ENCODE results near the gene SEC61B. TPM values are rescaled to one million over a fixed set of nuclear protein-coding genes. Genes with fewer than 3 reads are reported as not detected.
A peak's percentile ranks its signal among the peaks of the same experiment; 100 is the strongest.

The SEC61B gene
- total RNA-seq, 1 donor from 2014 or later, result 83.7 TPM

GRCh38 chr9:99270491-99270890 lies 48.4 kb downstream of the SEC61B start:
- H4K20me1 ChIP-seq (ENCODE audit: low read depth), result no peaks in the 10 kb centered on the region
- no peak overlapping the region for H3K4me2 ChIP-seq
- TF ChIP-seq EZH2 (IDR thresholded peaks at IDR 0.05), result no peak
- TF ChIP-seq EZH2phosphoT487 (IDR thresholded peaks at IDR 0.05), result no peak
- no peak for TF ChIP-seq CTCF (IDR thresholded peaks at IDR 0.05)
- no peaks in the 10 kb centered on the region for H3F3A ChIP-seq (ENCODE audit: low read depth)
- no peak overlapping the region for H3K4me3 ChIP-seq
- Mint-ChIP-seq H3K9me3 (no peaks in the 10 kb centered on the region), H3K27ac (no peak overlapping the region), H3K27me3 (ENCODE audit: insufficient read depth, low read depth) (no peaks in the 10 kb centered on the region), H3K36me3 (no peaks in the 10 kb centered on the region), H3K4me3 (no peak overlapping the region), H3K4me1 (no peaks in the 10 kb centered on the region)
- no peaks in the 10 kb centered on the region for H3K36me3 ChIP-seq
- no peaks in the 10 kb centered on the region for H3K9me3 ChIP-seq (ENCODE audit: low read depth)
- DNase-seq (ENCODE audit: low spot score), result no peak
- no peak overlapping the region for H2AFZ ChIP-seq (replicated peaks)
- H3K9ac ChIP-seq, result peak overlapping the region; percentile 27
- H3K79me2 ChIP-seq (ENCODE audit: low read depth), result no peaks in the 10 kb centered on the region
- no peaks in the 10 kb centered on the region for H3K4me1 ChIP-seq
- H3K27ac ChIP-seq, result no peak overlapping the region
- no peaks in the 10 kb centered on the region for H3K27me3 ChIP-seq

DNA sequence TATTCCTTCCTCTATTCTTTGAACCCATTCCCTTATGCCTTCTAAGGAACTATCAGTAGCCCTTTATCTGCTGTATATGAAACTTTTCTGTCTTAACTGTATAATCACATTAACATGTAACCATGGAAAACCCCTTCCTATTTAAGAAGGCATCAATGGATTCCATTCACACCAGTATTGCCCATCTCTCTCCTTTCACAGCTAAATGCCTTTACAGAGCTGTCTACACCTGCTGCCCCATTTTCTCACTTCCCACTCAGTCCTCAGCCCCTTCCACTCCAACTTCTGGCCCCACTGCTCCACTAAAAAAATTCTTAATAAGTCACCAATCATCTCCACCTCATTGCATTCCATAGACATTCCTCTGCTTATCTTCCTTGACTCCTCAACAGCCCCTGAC lies 50.8 kb downstream of the SEC61B start:
- Mint-ChIP-seq H3K27ac (no peak overlapping the region), H3K27me3 (ENCODE audit: insufficient read depth, low read depth) (no peaks in the 10 kb centered on the region), H3K36me3 (no peaks in the 10 kb centered on the region), H3K9me3 (no peaks in the 10 kb centered on the region), H3K4me3 (no peak overlapping the region), H3K4me1 (no peaks in the 10 kb centered on the region)
- H3K4me1 ChIP-seq, result no peaks in the 10 kb centered on the region
- H3K4me2 ChIP-seq, result no peak overlapping the region
- H3K27me3 ChIP-seq, result no peaks in the 10 kb centered on the region
- H3K36me3 ChIP-seq, result no peaks in the 10 kb centered on the region
- TF ChIP-seq EZH2phosphoT487 (IDR thresholded peaks at IDR 0.05), result no peak
- no peak for TF ChIP-seq EZH2 (IDR thresholded peaks at IDR 0.05)
- no peak for TF ChIP-seq CTCF (IDR thresholded peaks at IDR 0.05)
- no peak overlapping the region for H2AFZ ChIP-seq (replicated peaks)
- no peaks in the 10 kb centered on the region for H4K20me1 ChIP-seq (ENCODE audit: low read depth)
- no peaks in the 10 kb centered on the region for H3K79me2 ChIP-seq (ENCODE audit: low read depth)
- DNase-seq (ENCODE audit: low spot score), result no peak
- no peak overlapping the region for H3K4me3 ChIP-seq
- no peaks in the 10 kb centered on the region for H3K9me3 ChIP-seq (ENCODE audit: low read depth)
- H3K27ac ChIP-seq, result no peak overlapping the region
- no peak overlapping the region for H3K9ac ChIP-seq
- no peaks in the 10 kb centered on the region for H3F3A ChIP-seq (ENCODE audit: low read depth)

DNA sequence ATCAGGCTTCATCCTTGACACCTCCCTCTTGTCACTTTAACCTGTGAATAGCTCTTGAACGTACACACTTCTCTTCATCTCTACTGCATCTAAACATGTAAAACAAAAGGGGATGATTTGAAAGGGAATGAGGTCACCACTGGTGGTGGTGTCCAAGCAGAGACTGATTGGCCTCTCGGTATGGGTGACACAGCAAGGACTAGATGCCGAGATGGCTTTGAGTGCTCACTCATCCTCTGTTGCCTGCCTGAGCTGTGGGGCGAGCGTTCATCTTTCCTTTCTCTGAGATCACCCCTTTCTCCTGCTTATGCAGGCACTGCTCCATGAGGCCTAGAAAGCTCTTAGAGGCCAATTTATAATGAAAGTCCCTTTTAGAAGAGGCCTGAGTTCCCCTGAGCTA lies 51.9 kb downstream of the SEC61B start:
- Histone ChIP-seq H3K27ac (no peak overlapping the region), H3K9me3 (ENCODE audit: low read depth) (no peaks in the 10 kb centered on the region), H3F3A (ENCODE audit: low read depth) (no peaks in the 10 kb centered on the region), H3K4me1 (no peaks in the 10 kb centered on the region), H3K27me3 (no peaks in the 10 kb centered on the region), H3K4me3 (no peak overlapping the region), H2AFZ (replicated peaks) (no peak overlapping the region), H3K36me3 (no peaks in the 10 kb centered on the region), H3K4me2 (no peak overlapping the region), H4K20me1 (ENCODE audit: low read depth) (no peaks in the 10 kb centered on the region), H3K9ac (no peak overlapping the region), H3K79me2 (ENCODE audit: low read depth) (no peaks in the 10 kb centered on the region)
- Mint-ChIP-seq H3K9me3 (no peaks in the 10 kb centered on the region), H3K27ac (no peak overlapping the region), H3K36me3 (no peaks in the 10 kb centered on the region), H3K4me1 (no peaks in the 10 kb centered on the region), H3K4me3 (no peak overlapping the region), H3K27me3 (ENCODE audit: insufficient read depth, low read depth) (no peaks in the 10 kb centered on the region)
- DNase-seq (ENCODE audit: low spot score), result no peak
- no peak for TF ChIP-seq CTCF (IDR thresholded peaks at IDR 0.05)

GRCh38 chr9:99274495-99274894 lies 52.4 kb downstream of the SEC61B start:
- Histone ChIP-seq H3K4me2 (no peak overlapping the region), H3K27me3 (no peaks in the 10 kb centered on the region), H4K20me1 (ENCODE audit: low read depth) (no peaks in the 10 kb centered on the region), H3K27ac (no peak overlapping the region), H3K4me1 (no peaks in the 10 kb centered on the region), H3K9ac (no peak overlapping the region), H3K36me3 (no peaks in the 10 kb centered on the region), H3K9me3 (ENCODE audit: low read depth) (no peaks in the 10 kb centered on the region), H3K79me2 (ENCODE audit: low read depth) (no peaks in the 10 kb centered on the region), H2AFZ (replicated peaks) (no peak overlapping the region), H3F3A (ENCODE audit: low read depth) (no peaks in the 10 kb centered on the region), H3K4me3 (no peak overlapping the region)
- Mint-ChIP-seq H3K4me1 (no peaks in the 10 kb centered on the region), H3K9me3 (no peaks in the 10 kb centered on the region), H3K27me3 (ENCODE audit: insufficient read depth, low read depth) (no peaks in the 10 kb centered on the region), H3K27ac (no peak overlapping the region), H3K4me3 (no peak overlapping the region), H3K36me3 (no peaks in the 10 kb centered on the region)
- DNase-seq (ENCODE audit: low spot score), result no peak
- TF ChIP-seq EZH2phosphoT487 (IDR thresholded peaks at IDR 0.05) (no peak), CTCF (IDR thresholded peaks at IDR 0.05) (no peak), EZH2 (IDR thresholded peaks at IDR 0.05) (no peak)

Data from neural progenitor cell (in vitro differentiated cells).